KOPT-K1 (cell line): ENCODE measurements around the gene SPATA19.

Source experiments
- H3K27ac ChIP-seq: fragments of 200-600 bp; sonication (generic); 2 replicates; pipeline ENCODE4 v1.5.1; 2016; ENCODE audit warnings: antibody characterized with exemption, mild to moderate bottlenecking, low read depth, low read length; ENCODE audit not compliant: poor library complexity, severe bottlenecking
- H3K36me3 ChIP-seq: fragments of 200-600 bp; sonication (generic); 2 replicates; pipeline ENCODE4 v1.5.1; 2017; ENCODE audit warnings: antibody characterized with exemption, mild to moderate bottlenecking, low read length, moderate library complexity; ENCODE audit not compliant: insufficient read depth
- H3K9me3 ChIP-seq: fragments of 200-600 bp; sonication (generic); 2 replicates; pipeline ENCODE4 v1.5.1; 2017; ENCODE audit warnings: antibody characterized with exemption, low read length, mild to moderate bottlenecking; ENCODE audit not compliant: insufficient read depth, poor library complexity, severe bottlenecking

The SPATA19 gene

GRCh38 chr11:133793271-133794035, 51.9 kb downstream of the SPATA19 start:
- no peaks in the 10 kb centered on the region for H3K9me3 ChIP-seq
- no peaks in the 10 kb centered on the region for H3K36me3 ChIP-seq

GRCh38 chr11:133790995-133791394, 54.3 kb downstream of the SPATA19 start:
- H3K27ac ChIP-seq, result no peak overlapping the region
- no peaks in the 10 kb centered on the region for H3K36me3 ChIP-seq
- H3K9me3 ChIP-seq, result no peaks in the 10 kb centered on the region

More at GRCh38 chr11:133793271-133794035, 51.9 kb downstream of the SPATA19 start:
- H3K27ac ChIP-seq, result no peak overlapping the region
